ENCODE results near the gene PABPN1.

DNA sequence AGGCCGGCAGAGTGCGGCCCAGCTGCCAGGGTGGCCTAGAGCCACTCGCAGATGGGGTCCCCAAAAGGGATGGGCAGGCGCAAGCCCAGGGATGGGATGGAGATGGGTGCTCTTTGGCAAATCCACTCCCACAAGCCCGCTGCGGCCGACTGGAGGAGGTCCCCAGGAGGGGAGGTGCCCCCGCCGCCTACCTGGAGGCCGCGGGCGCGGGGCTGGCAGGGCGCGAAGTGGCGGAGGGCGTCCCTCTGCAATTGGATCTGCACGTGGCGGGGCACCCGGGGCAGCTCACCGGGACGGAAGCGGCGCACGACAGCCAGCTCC is 19.3 kb upstream of the PABPN1 start:
- TF ChIP-seq, protein P1, sequence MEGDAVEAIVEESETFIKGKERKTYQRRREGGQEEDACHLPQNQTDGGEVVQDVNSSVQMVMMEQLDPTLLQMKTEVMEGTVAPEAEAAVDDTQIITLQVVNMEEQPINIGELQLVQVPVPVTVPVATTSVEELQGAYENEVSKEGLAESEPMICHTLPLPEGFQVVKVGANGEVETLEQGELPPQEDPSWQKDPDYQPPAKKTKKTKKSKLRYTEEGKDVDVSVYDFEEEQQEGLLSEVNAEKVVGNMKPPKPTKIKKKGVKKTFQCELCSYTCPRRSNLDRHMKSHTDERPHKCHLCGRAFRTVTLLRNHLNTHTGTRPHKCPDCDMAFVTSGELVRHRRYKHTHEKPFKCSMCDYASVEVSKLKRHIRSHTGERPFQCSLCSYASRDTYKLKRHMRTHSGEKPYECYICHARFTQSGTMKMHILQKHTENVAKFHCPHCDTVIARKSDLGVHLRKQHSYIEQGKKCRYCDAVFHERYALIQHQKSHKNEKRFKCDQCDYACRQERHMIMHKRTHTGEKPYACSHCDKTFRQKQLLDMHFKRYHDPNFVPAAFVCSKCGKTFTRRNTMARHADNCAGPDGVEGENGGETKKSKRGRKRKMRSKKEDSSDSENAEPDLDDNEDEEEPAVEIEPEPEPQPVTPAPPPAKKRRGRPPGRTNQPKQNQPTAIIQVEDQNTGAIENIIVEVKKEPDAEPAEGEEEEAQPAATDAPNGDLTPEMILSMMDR (IDR thresholded peaks at IDR 0.05; ENCODE audit: insufficient read depth, low read depth, low read length): no peak
- TF ChIP-seq EZH2 (IDR thresholded peaks at IDR 0.05; ENCODE audit: insufficient read depth, low read length): no peak
